ENCODE results near the gene CDH13.

Gene CDH13

GRCh38 chr16:83023640-83024039, 396.9 kb downstream of the CDH13 start:
- ChIA-PET CTCF (no interaction called here), POLR2A (no interaction called here)
- Histone ChIP-seq H3K36me3 (ENCODE audit: control insufficient read depth in 2 of 2, insufficient read depth in 1 of 2, low read length in 2 of 2) (no peaks in the 10 kb centered on the region), H3K4me3 (ENCODE audit: low read depth, low read length) (no peak overlapping the region), H3K27ac (ENCODE audit: extremely low read depth, low read depth, low read length) (no peak overlapping the region), H3K4me1 (ENCODE audit: control insufficient read depth, insufficient read depth, low read length) (no peaks in the 10 kb centered on the region), H3K9me3 (ENCODE audit: control insufficient read depth, insufficient read depth, low read depth, low read length) (no peaks in the 10 kb centered on the region)
- TF ChIP-seq ZNF391 (tag by site-specific recombination; IDR thresholded peaks at IDR 0.05; ENCODE audit: borderline replicate concordance, low read depth) (no peak), ZNF645 (tag by site-specific recombination; IDR thresholded peaks at IDR 0.05) (no peak)

- CTCF ChIA-PET, result no interaction called here
- Histone ChIP-seq H3K4me1 (ENCODE audit: control insufficient read depth, insufficient read depth, low read length) (no peaks in the 10 kb centered on the region), H3K27ac (ENCODE audit: extremely low read depth, low read depth, low read length) (no peak overlapping the region), H3K36me3 (ENCODE audit: control insufficient read depth in 2 of 2, insufficient read depth in 1 of 2, low read length in 2 of 2) (no peaks in the 10 kb centered on the region), H3K4me3 (ENCODE audit: low read depth, low read length) (no peak overlapping the region), H3K9me3 (ENCODE audit: control insufficient read depth, insufficient read depth, low read depth, low read length) (no peaks in the 10 kb centered on the region)
- TF ChIP-seq GLI2 (tag by site-specific recombination; IDR thresholded peaks at IDR 0.05; ENCODE audit: borderline replicate concordance, low read depth) (no peak), ZNF514 (tag by site-specific recombination; IDR thresholded peaks at IDR 0.05) (no peak), ZNF670 (tag by site-specific recombination; IDR thresholded peaks at IDR 0.05; ENCODE audit: low read depth) (no peak), ZNF560 (tag by site-specific recombination; IDR thresholded peaks at IDR 0.05; ENCODE audit: borderline replicate concordance) (no peak), ZNF223 (tag by site-specific recombination; IDR thresholded peaks at IDR 0.05) (no peak), ZNF624 (tag by site-specific recombination; IDR thresholded peaks at IDR 0.05) (no peak), TCF7L2 (IDR thresholded peaks at IDR 0.05; ENCODE audit: borderline replicate concordance, low read depth, low read length) (no peak), ZBTB8A (tag by site-specific recombination; IDR thresholded peaks at IDR 0.05) (no peak), ZNF23 (tag by site-specific recombination; IDR thresholded peaks at IDR 0.05; ENCODE audit: borderline replicate concordance) (no peak), ZNF510 (tag by site-specific recombination; IDR thresholded peaks at IDR 0.05; ENCODE audit: insufficient replicate concordance) (no peak), ZNF677 (tag by site-specific recombination; IDR thresholded peaks at IDR 0.05) (no peak)
- POLR2A ChIA-PET, result no interaction called here
These were observed 401.2 kb downstream of the CDH13 start for GRCh38 chr16:83027973-83028372.

- Histone ChIP-seq H3K36me3 (ENCODE audit: control insufficient read depth in 2 of 2, insufficient read depth in 1 of 2, low read length in 2 of 2) (no peaks in the 10 kb centered on the region), H3K27ac (ENCODE audit: extremely low read depth, low read depth, low read length) (no peak overlapping the region), H3K4me3 (ENCODE audit: low read depth, low read length) (no peak overlapping the region), H3K4me1 (ENCODE audit: control insufficient read depth, insufficient read depth, low read length) (no peaks in the 10 kb centered on the region), H3K9me3 (ENCODE audit: control insufficient read depth, insufficient read depth, low read depth, low read length) (no peaks in the 10 kb centered on the region)
- ChIA-PET POLR2A (no interaction called here), CTCF (no interaction called here)
- TF ChIP-seq ATF2 (tag by site-specific recombination; IDR thresholded peaks at IDR 0.05; ENCODE audit: low read depth) (no peak), PRDM2 (tag by site-specific recombination; IDR thresholded peaks at IDR 0.05; ENCODE audit: borderline replicate concordance) (no peak), ZNF501 (tag by site-specific recombination; IDR thresholded peaks at IDR 0.05) (no peak), ZNF280C (tag by site-specific recombination; IDR thresholded peaks at IDR 0.05) (no peak), ZNF433 (tag by site-specific recombination; IDR thresholded peaks at IDR 0.05; ENCODE audit: low read depth) (no peak), ZNF133 (tag by site-specific recombination; IDR thresholded peaks at IDR 0.05) (no peak), ZXDB (tag by site-specific recombination; IDR thresholded peaks at IDR 0.05) (no peak), ZNF37A (tag by site-specific recombination; IDR thresholded peaks at IDR 0.05) (no peak), TCF7L2 (IDR thresholded peaks at IDR 0.05; ENCODE audit: borderline replicate concordance, low read depth, low read length) (no peak), ZNF521 (tag by site-specific recombination; IDR thresholded peaks at IDR 0.05) (no peak), SP2 (tag by site-specific recombination; IDR thresholded peaks at IDR 0.05) (no peak)
These were observed 402.7 kb downstream of the CDH13 start for GRCh38 chr16:83029467-83029866.

Data from HEK293 (cell line).